HG03439 (cell line): ENCODE data around the gene RIT2.

Source experiments
- ATAC-seq: cut with Tn5 transposase; IDR thresholded peaks from one replicate; pipeline ENCODE4 v1.9.1; 2021; ENCODE audit warnings: mild to moderate bottlenecking, moderate library complexity; ENCODE audit not compliant: unreplicated experiment

Gene RIT2

GRCh38 chr18:43115076-43115921 lies at the start of gene RIT2:
TSS of gene RIT2 (minus strand) at chr18:43115685.
- no peak for ATAC-seq

GRCh38 chr18:43161528-43161927 lies 46.0 kb upstream of the RIT2 start:
- no peak for ATAC-seq

- ATAC-seq = no peak
Observed at GRCh38 chr18:43160509-43160908, 45.0 kb upstream of the RIT2 start.

GRCh38 chr18:43159926-43160325 lies 44.4 kb upstream of the RIT2 start:
- ATAC-seq = no peak

GRCh38 chr18:43159086-43159770 lies 43.7 kb upstream of the RIT2 start:
- no peak for ATAC-seq

GRCh38 chr18:43158381-43158780 lies 42.9 kb upstream of the RIT2 start:
- no peak for ATAC-seq

- no peak for ATAC-seq
Observed at GRCh38 chr18:43155842-43156241, 40.4 kb upstream of the RIT2 start.

- no peak for ATAC-seq
Observed at GRCh38 chr18:43148231-43148630, 32.7 kb upstream of the RIT2 start.

- ATAC-seq = no peak
Observed at GRCh38 chr18:43141208-43141607, 25.7 kb upstream of the RIT2 start.

- no peak for ATAC-seq
Observed at GRCh38 chr18:43139288-43139946, 23.9 kb upstream of the RIT2 start.

- no peak for ATAC-seq
Observed at GRCh38 chr18:43134876-43135275, 19.4 kb upstream of the RIT2 start.

GRCh38 chr18:43130716-43131260 lies 15.3 kb upstream of the RIT2 start:
- ATAC-seq = no peak

- ATAC-seq = no peak
Observed at GRCh38 chr18:43129946-43130524, 14.6 kb upstream of the RIT2 start.

GRCh38 chr18:43125471-43125870 lies 10.0 kb upstream of the RIT2 start:
- no peak for ATAC-seq

GRCh38 chr18:43122955-43123354 lies 7.5 kb upstream of the RIT2 start:
- ATAC-seq = no peak

GRCh38 chr18:43116699-43117294 lies 1.3 kb upstream of the RIT2 start:
- no peak for ATAC-seq

- no peak for ATAC-seq
Observed at GRCh38 chr18:43113220-43113895, 2.1 kb downstream of the RIT2 start.

- ATAC-seq = no peak
Observed at GRCh38 chr18:43108882-43109281, 6.6 kb downstream of the RIT2 start.

GRCh38 chr18:43108469-43108868 lies 7.0 kb downstream of the RIT2 start:
- ATAC-seq = no peak

GRCh38 chr18:43093646-43094045 lies 21.8 kb downstream of the RIT2 start:
- no peak for ATAC-seq
